Measurements from ENCODE around the gene TSSC4. TPM values are rescaled to one million over a fixed set of nuclear protein-coding genes. Genes with fewer than 3 reads are reported as not detected.

The TSSC4 gene
- polyA plus RNA-seq, 3 donors, result 28.1 to 74.6 (median 52.0) TPM

DNA sequence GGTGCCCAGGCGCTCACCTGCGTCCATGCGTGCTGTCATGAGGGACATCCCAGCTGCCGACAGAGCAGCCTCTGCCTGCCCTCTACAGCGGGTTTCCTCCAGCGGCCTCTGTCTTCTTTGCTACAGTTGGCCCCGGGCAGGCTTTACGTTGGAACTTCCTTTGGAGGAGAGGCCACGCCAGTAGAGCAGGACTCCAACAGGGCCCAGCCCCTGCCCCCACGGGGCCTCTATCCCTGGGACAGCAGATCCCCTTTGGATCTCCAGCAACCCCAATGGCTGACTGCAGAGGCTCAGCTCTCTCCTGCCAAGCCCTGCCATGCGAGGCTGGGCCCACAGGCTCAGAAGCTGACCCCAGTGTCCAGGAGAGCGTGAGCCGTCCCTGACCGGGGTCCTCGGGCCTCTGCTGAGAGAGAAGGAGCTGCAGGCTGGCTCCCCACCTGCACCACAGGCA lies 31.6 kb downstream of the TSSC4 start:
- Mint-ChIP-seq H3K27me3 (ENCODE audit: low read depth in 3 of 3) (peaks cover 6 to 8% (median 7%) of the 10 kb centered on the region in 3 donors), H3K27ac (no peak overlapping the region), H3K9me3 (no peaks in the 10 kb centered on the region), H3K4me3 (no peak overlapping the region), H3K36me3 (no peaks in the 10 kb centered on the region), H3K4me1 (no peaks in the 10 kb centered on the region)
- H3K9ac ChIP-seq (ENCODE audit: insufficient read depth, low read length, poor library complexity, severe bottlenecking), result no peak overlapping the region
- no peak overlapping the region for H3K4me2 ChIP-seq (replicated peaks; ENCODE audit: extremely low read depth, low read length, poor library complexity, severe bottlenecking)
- no peak overlapping the region for H3K4me3 ChIP-seq (replicated peaks in 1 of 3; ENCODE audit: low read depth in 2 of 3, low read length in 3 of 3)
- no peak overlapping the region for H2AFZ ChIP-seq (ENCODE audit: insufficient read depth, low read depth, low read length, poor library complexity, severe bottlenecking)
- intact Hi-C loops (cut with micrococcal nuclease), result no loop called here
- no peaks in the 10 kb centered on the region for H3K4me1 ChIP-seq (ENCODE audit: control insufficient read depth in 1 of 2, insufficient read depth in 2 of 2, low read length in 2 of 2)
- 75% methylated on average over 11 of the region's 15 CpGs for WGBS (ENCODE audit: insufficient coverage)
- no peaks in the 10 kb centered on the region for H3K79me2 ChIP-seq (ENCODE audit: insufficient read depth, low read length)
- H3K27me3 ChIP-seq (ENCODE audit: control insufficient read depth in 2 of 2, insufficient read depth in 2 of 2, low read length in 2 of 2), result no peaks in the 10 kb centered on the region
- no peak overlapping the region for H3K27ac ChIP-seq (ENCODE audit: low read depth in 1 of 2, low read length in 2 of 2)
- DNase-seq, result no peak
- H4K20me1 ChIP-seq (ENCODE audit: insufficient read depth, low read length), result no peaks in the 10 kb centered on the region
- H3K36me3 ChIP-seq (replicated peaks in 1 of 2; ENCODE audit: control insufficient read depth in 1 of 2, insufficient read depth in 2 of 2, low read length in 2 of 2), result no peaks in the 10 kb centered on the region
- H3K9me3 ChIP-seq (replicated peaks in 1 of 2; ENCODE audit: control insufficient read depth in 1 of 2, insufficient read depth in 1 of 2, low read length in 2 of 2), result no peaks in the 10 kb centered on the region
- TF ChIP-seq, protein P1, sequence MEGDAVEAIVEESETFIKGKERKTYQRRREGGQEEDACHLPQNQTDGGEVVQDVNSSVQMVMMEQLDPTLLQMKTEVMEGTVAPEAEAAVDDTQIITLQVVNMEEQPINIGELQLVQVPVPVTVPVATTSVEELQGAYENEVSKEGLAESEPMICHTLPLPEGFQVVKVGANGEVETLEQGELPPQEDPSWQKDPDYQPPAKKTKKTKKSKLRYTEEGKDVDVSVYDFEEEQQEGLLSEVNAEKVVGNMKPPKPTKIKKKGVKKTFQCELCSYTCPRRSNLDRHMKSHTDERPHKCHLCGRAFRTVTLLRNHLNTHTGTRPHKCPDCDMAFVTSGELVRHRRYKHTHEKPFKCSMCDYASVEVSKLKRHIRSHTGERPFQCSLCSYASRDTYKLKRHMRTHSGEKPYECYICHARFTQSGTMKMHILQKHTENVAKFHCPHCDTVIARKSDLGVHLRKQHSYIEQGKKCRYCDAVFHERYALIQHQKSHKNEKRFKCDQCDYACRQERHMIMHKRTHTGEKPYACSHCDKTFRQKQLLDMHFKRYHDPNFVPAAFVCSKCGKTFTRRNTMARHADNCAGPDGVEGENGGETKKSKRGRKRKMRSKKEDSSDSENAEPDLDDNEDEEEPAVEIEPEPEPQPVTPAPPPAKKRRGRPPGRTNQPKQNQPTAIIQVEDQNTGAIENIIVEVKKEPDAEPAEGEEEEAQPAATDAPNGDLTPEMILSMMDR (IDR thresholded peaks at IDR 0.05), result no peak

DNA sequence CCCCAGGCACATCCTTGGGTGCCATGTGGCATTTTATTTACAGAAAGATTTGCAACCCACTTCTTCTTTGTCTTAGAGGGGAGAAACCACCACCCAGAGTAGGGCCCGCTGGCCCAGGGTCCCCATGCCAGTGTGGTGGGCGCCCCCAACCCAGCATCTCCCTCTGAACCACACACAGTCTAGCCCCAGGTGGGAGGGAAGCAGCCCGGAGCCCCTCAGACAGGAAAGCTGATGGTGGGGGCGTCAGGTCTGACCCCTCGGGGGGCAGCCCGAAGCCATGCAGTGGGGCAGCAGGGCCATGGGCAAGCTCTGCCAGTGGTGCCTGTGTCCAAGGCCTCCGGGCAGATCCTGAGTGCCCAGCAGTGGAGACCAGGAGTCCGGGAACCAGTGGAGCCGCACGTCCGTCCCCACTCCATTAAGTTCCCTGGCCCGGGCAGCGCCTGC lies 32.1 kb downstream of the TSSC4 start:
- no peak overlapping the region for H3K27ac ChIP-seq (ENCODE audit: low read depth in 1 of 2, low read length in 2 of 2)
- TF ChIP-seq, protein P1 (IDR thresholded peaks at IDR 0.05), result no peak
- no peak overlapping the region for H3K4me3 Mint-ChIP-seq
- H3K4me1 ChIP-seq (ENCODE audit: control insufficient read depth in 1 of 2, insufficient read depth in 2 of 2, low read length in 2 of 2), result no peaks in the 10 kb centered on the region
- no peaks in the 10 kb centered on the region for H4K20me1 ChIP-seq (ENCODE audit: insufficient read depth, low read length)
- no peaks in the 10 kb centered on the region for H3K36me3 ChIP-seq (replicated peaks in 1 of 2; ENCODE audit: control insufficient read depth in 1 of 2, insufficient read depth in 2 of 2, low read length in 2 of 2)
- H3K79me2 ChIP-seq (ENCODE audit: insufficient read depth, low read length), result no peaks in the 10 kb centered on the region
- H3K9ac ChIP-seq (ENCODE audit: insufficient read depth, low read length, poor library complexity, severe bottlenecking), result no peak overlapping the region
- H3K9me3 ChIP-seq (replicated peaks in 1 of 2; ENCODE audit: control insufficient read depth in 1 of 2, insufficient read depth in 1 of 2, low read length in 2 of 2), result no peaks in the 10 kb centered on the region
- H3K27ac Mint-ChIP-seq, result no peak overlapping the region
- H3K4me2 ChIP-seq (replicated peaks; ENCODE audit: extremely low read depth, low read length, poor library complexity, severe bottlenecking), result no peak overlapping the region
- H3K4me3 ChIP-seq (replicated peaks in 1 of 3; ENCODE audit: low read depth in 2 of 3, low read length in 3 of 3), result no peak overlapping the region
- H2AFZ ChIP-seq (ENCODE audit: insufficient read depth, low read depth, low read length, poor library complexity, severe bottlenecking), result no peak overlapping the region
- peaks cover 6 to 10% (median 9%) of the 10 kb centered on the region in 3 donors for H3K27me3 Mint-ChIP-seq (ENCODE audit: low read depth in 3 of 3)
- no peaks in the 10 kb centered on the region for H3K9me3 Mint-ChIP-seq
- intact Hi-C loops (cut with micrococcal nuclease), result no loop called here
- 89% methylated on average over 11 of the region's 13 CpGs for WGBS (ENCODE audit: insufficient coverage)
- H3K27me3 ChIP-seq (ENCODE audit: control insufficient read depth in 2 of 2, insufficient read depth in 2 of 2, low read length in 2 of 2), result peaks cover 0 to 4% of the 10 kb centered on the region in 2 donors
- no peaks in the 10 kb centered on the region for H3K36me3 Mint-ChIP-seq
- no peaks in the 10 kb centered on the region for H3K4me1 Mint-ChIP-seq
- DNase-seq, result no peak
